ENCODE results near the gene DLX2.

DNA sequence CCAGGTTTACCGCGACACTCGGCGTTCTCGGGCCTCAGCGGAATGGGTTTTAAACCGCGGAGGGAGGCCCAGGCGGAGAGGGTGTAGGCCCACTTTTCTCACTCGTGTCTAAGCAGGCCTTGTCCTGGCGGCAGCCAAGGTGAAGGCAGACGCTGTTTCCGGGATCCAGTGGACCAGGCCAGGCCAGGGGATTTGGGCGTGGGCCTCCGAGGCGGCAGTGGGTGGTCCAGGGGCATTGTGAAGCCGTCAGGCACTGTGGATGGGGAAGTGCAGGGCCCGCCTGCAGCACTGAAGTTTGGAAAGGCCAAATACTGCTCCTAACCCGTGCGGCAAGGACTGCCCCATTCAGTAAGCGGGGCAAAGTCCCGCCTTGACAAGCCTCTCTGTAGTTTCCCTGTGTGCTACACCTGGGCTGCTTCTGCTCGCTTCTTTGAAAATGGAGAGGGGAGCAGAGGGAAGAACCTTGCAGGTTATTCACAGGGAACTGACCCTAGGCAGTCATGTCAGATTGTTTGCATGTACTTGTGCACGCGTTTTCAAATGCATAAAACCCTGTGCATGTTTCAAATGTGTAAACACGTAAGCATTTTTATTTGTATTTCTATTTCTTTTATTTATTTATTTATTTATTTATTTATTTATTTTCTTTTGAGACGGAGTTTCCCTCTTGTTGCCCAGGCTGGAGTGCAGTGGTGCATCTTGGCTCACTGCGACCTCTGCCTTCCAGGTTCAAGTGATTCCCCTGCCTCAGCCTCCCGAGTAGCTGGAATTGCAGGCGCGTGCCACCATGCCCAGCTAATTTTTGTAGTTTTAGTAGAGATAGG, 7.5 kb upstream of the DLX2 start:
- TF ChIP-seq MYC (IDR thresholded peaks at IDR 0.05; ENCODE audit: low read depth, low read length): no peak
- TF ChIP-seq, protein P1, sequence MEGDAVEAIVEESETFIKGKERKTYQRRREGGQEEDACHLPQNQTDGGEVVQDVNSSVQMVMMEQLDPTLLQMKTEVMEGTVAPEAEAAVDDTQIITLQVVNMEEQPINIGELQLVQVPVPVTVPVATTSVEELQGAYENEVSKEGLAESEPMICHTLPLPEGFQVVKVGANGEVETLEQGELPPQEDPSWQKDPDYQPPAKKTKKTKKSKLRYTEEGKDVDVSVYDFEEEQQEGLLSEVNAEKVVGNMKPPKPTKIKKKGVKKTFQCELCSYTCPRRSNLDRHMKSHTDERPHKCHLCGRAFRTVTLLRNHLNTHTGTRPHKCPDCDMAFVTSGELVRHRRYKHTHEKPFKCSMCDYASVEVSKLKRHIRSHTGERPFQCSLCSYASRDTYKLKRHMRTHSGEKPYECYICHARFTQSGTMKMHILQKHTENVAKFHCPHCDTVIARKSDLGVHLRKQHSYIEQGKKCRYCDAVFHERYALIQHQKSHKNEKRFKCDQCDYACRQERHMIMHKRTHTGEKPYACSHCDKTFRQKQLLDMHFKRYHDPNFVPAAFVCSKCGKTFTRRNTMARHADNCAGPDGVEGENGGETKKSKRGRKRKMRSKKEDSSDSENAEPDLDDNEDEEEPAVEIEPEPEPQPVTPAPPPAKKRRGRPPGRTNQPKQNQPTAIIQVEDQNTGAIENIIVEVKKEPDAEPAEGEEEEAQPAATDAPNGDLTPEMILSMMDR (IDR thresholded peaks at IDR 0.05; ENCODE audit: extremely low read depth in 1 of 2, insufficient read depth in 1 of 2, low read depth in 1 of 2, low read length in 2 of 2): no peak
